ENCODE results near the gene PMS1.
A peak's percentile ranks its signal among the peaks of the same experiment; 100 is the strongest.
"Not testable (repeated sequence)": the region's sequence is repeated elsewhere in the genome, so short reads cannot be mapped to it uniquely, and the experiment has no call there.

The PMS1 gene

DNA sequence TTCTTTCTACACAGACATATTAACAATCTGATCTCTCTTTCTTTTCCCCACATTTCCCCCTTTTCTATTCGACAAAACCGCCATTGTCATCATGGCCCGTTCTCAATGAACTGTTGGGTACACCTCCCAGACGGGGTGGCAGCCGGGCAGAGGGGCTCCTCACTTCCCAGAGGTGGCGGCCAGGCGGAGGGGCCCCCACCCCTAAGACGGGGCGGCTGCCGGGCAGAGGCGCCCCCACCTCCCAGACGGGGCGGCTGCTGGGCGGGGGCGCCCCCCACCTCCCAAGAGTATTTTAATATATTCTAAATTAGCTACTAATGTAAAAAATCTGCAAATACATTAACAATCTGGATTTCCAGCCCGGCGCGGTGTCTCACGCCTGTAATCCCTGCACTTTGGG, 24.1 kb upstream of the PMS1 start:
- not testable (repeated sequence) for H4K8ac ChIP-seq (ENCODE audit: low read length); H3K4me3 ChIP-seq (ENCODE audit: insufficient read depth in 1 of 2, low read depth in 1 of 2, low read length in 2 of 2); H2BK12ac ChIP-seq (ENCODE audit: low read length in 2 of 2); H3K9me3 ChIP-seq (ENCODE audit: control insufficient read depth, low read length); H4K91ac ChIP-seq (ENCODE audit: low read length); H3K27me3 ChIP-seq (ENCODE audit: control insufficient read depth in 1 of 2, insufficient read depth in 1 of 2, low read length in 2 of 2); DNase-seq; H2BK120ac ChIP-seq (ENCODE audit: low read depth, low read length); H2BK5ac ChIP-seq (ENCODE audit: low read depth, low read length, poor library complexity, severe bottlenecking); H3K4me2 ChIP-seq (ENCODE audit: low read length, poor library complexity, severe bottlenecking); H2AK5ac ChIP-seq (ENCODE audit: low read length, severe bottlenecking); H3K27ac ChIP-seq (ENCODE audit: low read length, poor library complexity, severe bottlenecking); H3K9ac ChIP-seq (ENCODE audit: low read length); H3K23ac ChIP-seq (ENCODE audit: low read length in 2 of 2); H3K4me1 ChIP-seq (ENCODE audit: control insufficient read depth, insufficient read depth, low read depth, low read length); H3K79me1 ChIP-seq (replicated peaks; ENCODE audit: low read length, poor library complexity, severe bottlenecking); H3K4ac ChIP-seq (ENCODE audit: low read depth in 1 of 2, low read length in 2 of 2); H2BK15ac ChIP-seq (ENCODE audit: low read depth, poor library complexity, severe bottlenecking); H3K14ac ChIP-seq (ENCODE audit: low read length in 2 of 2); H2AFZ ChIP-seq (ENCODE audit: low read depth, low read length); H3K18ac ChIP-seq (ENCODE audit: low read depth in 1 of 2, low read length in 2 of 2)
- H3K36me3 ChIP-seq (ENCODE audit: control insufficient read depth in 1 of 2, insufficient read depth in 2 of 2, low read depth in 1 of 2, low read length in 2 of 2): peaks cover 0 to 12% of the 10 kb centered on the region in 2 experiments
- 100% methylated on average over 4 of the region's 19 CpGs for WGBS

- peak overlapping the region; percentile 96 for H3K9ac ChIP-seq (ENCODE audit: low read length)
- peaks cover 3% of the 10 kb centered on the region for H3K79me1 ChIP-seq (replicated peaks; ENCODE audit: low read length, poor library complexity, severe bottlenecking)
Observed at GRCh38 chr2:189762229-189762550, 22.1 kb upstream of the PMS1 start.

GRCh38 chr2:189762551-189763298, 21.5 kb upstream of the PMS1 start, which contains the start of gene OSGEPL1:
Gene OSGEPL1 (minus strand): TSS chr2:189762792. CDS start chr2:189761640, 1,152 bp downstream.
- Histone ChIP-seq H3K9ac (ENCODE audit: low read length) (peak within 1 kb of the TSS; percentile 96), H2BK5ac (ENCODE audit: low read depth, low read length, poor library complexity, severe bottlenecking) (no peak within 1 kb of the TSS), H2BK120ac (ENCODE audit: low read depth, low read length) (peak within 1 kb of the TSS; percentile 73), H4K8ac (ENCODE audit: low read length) (peak within 1 kb of the TSS; percentile 96), H3K36me3 (ENCODE audit: control insufficient read depth in 1 of 2, insufficient read depth in 2 of 2, low read depth in 1 of 2, low read length in 2 of 2) (peaks cover 3 to 20% of the 10 kb centered on the region in 2 experiments), H3K4me2 (ENCODE audit: low read length, poor library complexity, severe bottlenecking) (peak within 1 kb of the TSS; percentile 96), H3K14ac (ENCODE audit: low read length in 2 of 2) (peak within 1 kb of the TSS in 1 of 2 experiments; percentile 83), H3K27me3 (ENCODE audit: control insufficient read depth in 1 of 2, insufficient read depth in 1 of 2, low read length in 2 of 2) (no peaks in the 10 kb centered on the region), H3K23ac (ENCODE audit: low read length in 2 of 2) (no peak within 1 kb of the TSS), H3K9me3 (ENCODE audit: control insufficient read depth, low read length) (no peaks in the 10 kb centered on the region), H3K4me3 (ENCODE audit: insufficient read depth in 1 of 2, low read depth in 1 of 2, low read length in 2 of 2) (peak within 1 kb of the TSS; percentile 84 to 92), H3K18ac (ENCODE audit: low read depth in 1 of 2, low read length in 2 of 2) (peak within 1 kb of the TSS; percentile 81 to 95), H2BK15ac (ENCODE audit: low read depth, poor library complexity, severe bottlenecking) (peak within 1 kb of the TSS; percentile 19), H3K4me1 (ENCODE audit: control insufficient read depth, insufficient read depth, low read depth, low read length) (no peaks in the 10 kb centered on the region), H3K27ac (ENCODE audit: low read length, poor library complexity, severe bottlenecking) (peak within 1 kb of the TSS; percentile 99), H4K91ac (ENCODE audit: low read length) (peak within 1 kb of the TSS; percentile 78), H2AFZ (ENCODE audit: low read depth, low read length) (peak within 1 kb of the TSS; percentile 98), H3K79me1 (replicated peaks; ENCODE audit: low read length, poor library complexity, severe bottlenecking) (peaks cover 3% of the 10 kb centered on the region), H2BK12ac (ENCODE audit: low read length in 2 of 2) (no peak within 1 kb of the TSS), H3K4ac (ENCODE audit: low read depth in 1 of 2, low read length in 2 of 2) (peak within 1 kb of the TSS in 1 of 2 experiments; percentile 95), H2AK5ac (ENCODE audit: low read length, severe bottlenecking) (no peak within 1 kb of the TSS)
- WGBS: under 1% methylated on average over 26 of the region's 33 CpGs
- peak; percentile 93 for DNase-seq

More at GRCh38 chr2:189762229-189762550, 22.1 kb upstream of the PMS1 start:
- Histone ChIP-seq H4K8ac (ENCODE audit: low read length) (peak overlapping the region; percentile 93), H2BK15ac (ENCODE audit: low read depth, poor library complexity, severe bottlenecking) (peak overlapping the region; percentile 12), H3K23ac (ENCODE audit: low read length in 2 of 2) (no peak overlapping the region), H2BK12ac (ENCODE audit: low read length in 2 of 2) (no peak overlapping the region), H3K9me3 (ENCODE audit: control insufficient read depth, low read length) (no peaks in the 10 kb centered on the region), H2AK5ac (ENCODE audit: low read length, severe bottlenecking) (no peak overlapping the region), H3K4me3 (ENCODE audit: insufficient read depth in 1 of 2, low read depth in 1 of 2, low read length in 2 of 2) (peak overlapping the region; percentile 84 to 92), H3K27me3 (ENCODE audit: control insufficient read depth in 1 of 2, insufficient read depth in 1 of 2, low read length in 2 of 2) (no peaks in the 10 kb centered on the region), H3K4me1 (ENCODE audit: control insufficient read depth, insufficient read depth, low read depth, low read length) (no peaks in the 10 kb centered on the region), H4K91ac (ENCODE audit: low read length) (peak overlapping the region; percentile 77), H2AFZ (ENCODE audit: low read depth, low read length) (peak overlapping the region; percentile 98), H3K27ac (ENCODE audit: low read length, poor library complexity, severe bottlenecking) (peak overlapping the region; percentile 99), H3K4me2 (ENCODE audit: low read length, poor library complexity, severe bottlenecking) (peak overlapping the region; percentile 80), H3K14ac (ENCODE audit: low read length in 2 of 2) (no peak overlapping the region), H2BK5ac (ENCODE audit: low read depth, low read length, poor library complexity, severe bottlenecking) (no peak overlapping the region), H2BK120ac (ENCODE audit: low read depth, low read length) (no peak overlapping the region), H3K36me3 (ENCODE audit: control insufficient read depth in 1 of 2, insufficient read depth in 2 of 2, low read depth in 1 of 2, low read length in 2 of 2) (peaks cover 3 to 17% of the 10 kb centered on the region in 2 experiments), H3K18ac (ENCODE audit: low read depth in 1 of 2, low read length in 2 of 2) (peak overlapping the region; percentile 52 to 95), H3K4ac (ENCODE audit: low read depth in 1 of 2, low read length in 2 of 2) (peak overlapping the region in 1 of 2 experiments; percentile 91)
- DNase-seq: no peak
- 0% methylated on average over 7 of the region's 7 CpGs for whole genome bisulfite sequencing

GRCh38 chr2:189763908-189764661, 20.2 kb upstream of the PMS1 start:
- Histone ChIP-seq H3K36me3 (ENCODE audit: control insufficient read depth in 1 of 2, insufficient read depth in 2 of 2, low read depth in 1 of 2, low read length in 2 of 2) (peaks cover 3 to 26% of the 10 kb centered on the region in 2 experiments), H2BK15ac (ENCODE audit: low read depth, poor library complexity, severe bottlenecking) (no peak overlapping the region), H3K4me3 (ENCODE audit: insufficient read depth in 1 of 2, low read depth in 1 of 2, low read length in 2 of 2) (peak overlapping the region in 1 of 2 experiments; percentile 92), H2AK5ac (ENCODE audit: low read length, severe bottlenecking) (no peak overlapping the region), H3K27me3 (ENCODE audit: control insufficient read depth in 1 of 2, insufficient read depth in 1 of 2, low read length in 2 of 2) (no peaks in the 10 kb centered on the region), H4K91ac (ENCODE audit: low read length) (no peak overlapping the region), H4K8ac (ENCODE audit: low read length) (no peak overlapping the region), H2BK12ac (ENCODE audit: low read length in 2 of 2) (no peak overlapping the region), H2BK5ac (ENCODE audit: low read depth, low read length, poor library complexity, severe bottlenecking) (no peak overlapping the region), H3K4me2 (ENCODE audit: low read length, poor library complexity, severe bottlenecking) (peak overlapping the region; percentile 55), H3K9me3 (ENCODE audit: control insufficient read depth, low read length) (no peaks in the 10 kb centered on the region), H3K18ac (ENCODE audit: low read depth in 1 of 2, low read length in 2 of 2) (no peak overlapping the region), H2AFZ (ENCODE audit: low read depth, low read length) (no peak overlapping the region), H3K79me1 (replicated peaks; ENCODE audit: low read length, poor library complexity, severe bottlenecking) (peaks cover 2% of the 10 kb centered on the region), H3K23ac (ENCODE audit: low read length in 2 of 2) (no peak overlapping the region), H3K4me1 (ENCODE audit: control insufficient read depth, insufficient read depth, low read depth, low read length) (no peaks in the 10 kb centered on the region), H2BK120ac (ENCODE audit: low read depth, low read length) (no peak overlapping the region), H3K9ac (ENCODE audit: low read length) (peak overlapping the region; percentile 96), H3K14ac (ENCODE audit: low read length in 2 of 2) (no peak overlapping the region), H3K4ac (ENCODE audit: low read depth in 1 of 2, low read length in 2 of 2) (no peak overlapping the region), H3K27ac (ENCODE audit: low read length, poor library complexity, severe bottlenecking) (peak overlapping the region; percentile 33)
- 95% methylated on average over 3 of the region's 4 CpGs for WGBS
- peak; percentile 10 for DNase-seq

Data from mesenchymal stem cell (in vitro differentiated cells and primary cell).